HG03378 (cell line): ENCODE results near the gene PRDM12.

Experiments
- ATAC-seq: cut with Tn5 transposase; IDR thresholded peaks from one replicate; pipeline ENCODE4 v1.9.1; 2021; ENCODE audit warnings: mild to moderate bottlenecking, moderate library complexity; ENCODE audit not compliant: unreplicated experiment

The PRDM12 gene

DNA sequence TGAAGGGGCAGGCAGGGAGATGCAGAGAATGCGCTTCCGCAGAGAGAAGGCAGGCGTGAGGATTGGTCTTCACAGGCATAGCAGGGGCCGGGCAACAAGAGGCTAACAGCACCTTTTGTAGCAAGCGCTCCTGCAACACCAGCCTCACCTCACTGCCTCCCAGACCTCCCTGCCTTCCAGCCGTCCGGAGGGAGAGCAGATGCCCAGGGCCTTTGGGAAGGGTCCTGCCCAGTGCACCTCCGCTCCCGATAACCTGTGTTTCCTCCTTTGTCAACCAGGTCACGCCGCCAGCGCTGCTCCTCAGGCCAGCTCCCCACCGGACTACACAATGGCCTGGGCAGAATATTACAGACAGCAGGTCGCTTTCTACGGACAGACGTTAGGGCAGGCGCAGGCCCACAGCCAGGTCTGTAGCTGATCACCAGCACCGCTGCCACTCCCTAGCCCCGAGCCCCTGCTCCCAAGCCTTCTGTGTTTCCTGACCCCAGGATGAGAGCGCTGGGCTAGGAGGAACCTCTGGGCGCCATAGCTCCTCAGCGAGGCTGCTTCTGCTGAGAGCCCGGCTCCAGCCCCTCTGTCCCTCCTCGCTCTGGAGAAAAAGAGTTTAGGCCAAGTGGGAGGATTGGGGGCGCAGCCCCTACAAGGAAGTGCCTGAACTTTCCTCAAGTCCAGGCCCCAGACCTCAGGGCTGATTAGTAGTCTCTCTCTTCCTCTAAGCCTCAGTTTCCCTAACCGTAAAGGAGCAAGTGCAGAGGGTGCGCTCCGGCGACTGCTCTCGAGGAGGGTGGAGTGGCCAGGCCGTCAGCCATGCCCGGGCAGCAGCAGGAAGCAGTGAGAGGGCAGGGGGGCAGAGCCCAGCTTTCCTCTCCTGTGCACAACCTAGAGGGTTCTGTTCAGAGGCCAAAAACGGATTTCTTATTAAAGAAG lies 28.4 kb upstream of the PRDM12 start:
- ATAC-seq, result no peak

- no peak for ATAC-seq
Measured at GRCh38 chr9:130636648-130637020, 27.8 kb upstream of the PRDM12 start.

DNA sequence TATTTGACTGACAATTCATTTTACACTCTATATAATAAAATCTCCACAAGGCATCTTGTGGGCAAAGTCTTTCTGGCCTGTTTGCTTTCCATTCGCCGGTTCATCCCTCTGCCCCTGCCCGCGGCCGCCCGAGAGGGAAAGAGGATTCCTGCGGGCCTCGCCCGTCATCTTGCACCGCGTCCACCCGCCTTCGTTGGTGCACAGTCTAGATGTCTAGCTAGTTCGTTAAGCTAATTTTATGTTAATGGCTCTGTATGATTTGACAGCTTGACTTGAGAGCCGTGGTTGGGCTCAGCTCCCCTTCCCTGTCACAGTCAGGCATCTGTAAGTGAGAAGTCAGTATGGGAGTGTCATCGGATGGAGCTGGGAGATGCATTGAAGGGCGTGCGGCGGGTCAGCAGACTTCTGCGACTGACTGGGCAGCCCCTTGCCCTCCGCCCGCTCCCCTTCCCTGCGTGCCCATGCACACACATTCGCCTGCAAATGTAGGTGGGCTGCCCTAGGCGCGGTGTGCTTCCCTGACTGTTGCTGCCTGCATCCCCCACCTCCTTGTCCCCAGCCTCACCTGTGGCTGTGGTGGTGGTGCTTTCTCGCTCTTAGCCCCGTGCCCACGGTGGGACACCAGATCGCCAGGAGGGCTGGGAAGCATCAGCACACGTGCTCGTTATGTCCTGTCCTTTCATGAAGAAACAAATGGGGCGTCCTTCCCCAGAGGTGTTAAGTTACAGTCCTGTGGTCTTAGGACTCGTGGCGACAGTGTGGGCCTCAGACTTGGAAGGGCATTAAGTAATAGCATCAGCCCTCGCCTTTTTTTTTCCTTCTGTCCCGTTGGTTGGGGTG lies 25.9 kb upstream of the PRDM12 start:
- ATAC-seq, result no peak

GRCh38 chr9:130639124-130639765 lies 25.1 kb upstream of the PRDM12 start:
- ATAC-seq, result no peak

- ATAC-seq, result no peak
Measured at GRCh38 chr9:130639866-130640555, 24.4 kb upstream of the PRDM12 start.

GRCh38 chr9:130640681-130641080 lies 23.7 kb upstream of the PRDM12 start:
- no peak for ATAC-seq

- ATAC-seq, result no peak
Measured at GRCh38 chr9:130642926-130643325, 21.5 kb upstream of the PRDM12 start.

DNA sequence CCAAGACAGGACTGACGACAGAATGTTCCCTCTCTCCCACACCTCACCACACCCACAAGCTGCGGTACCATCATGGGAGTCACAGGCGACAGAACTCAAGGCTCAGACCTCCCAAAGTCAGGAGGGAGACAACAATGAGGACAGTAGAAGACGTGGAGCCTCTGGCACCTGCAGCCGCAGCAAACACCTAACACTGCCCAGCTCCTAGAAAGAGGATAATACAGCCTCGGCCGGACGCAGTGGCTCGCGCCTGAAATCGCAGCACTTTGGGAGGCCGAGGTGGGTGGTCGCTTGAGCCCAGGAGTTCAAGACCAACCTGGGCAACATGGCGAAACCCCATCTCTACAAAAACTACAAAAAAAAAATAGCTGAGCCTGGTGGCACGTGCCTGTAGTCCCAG lies 13.2 kb upstream of the PRDM12 start:
- ATAC-seq, result no peak

DNA sequence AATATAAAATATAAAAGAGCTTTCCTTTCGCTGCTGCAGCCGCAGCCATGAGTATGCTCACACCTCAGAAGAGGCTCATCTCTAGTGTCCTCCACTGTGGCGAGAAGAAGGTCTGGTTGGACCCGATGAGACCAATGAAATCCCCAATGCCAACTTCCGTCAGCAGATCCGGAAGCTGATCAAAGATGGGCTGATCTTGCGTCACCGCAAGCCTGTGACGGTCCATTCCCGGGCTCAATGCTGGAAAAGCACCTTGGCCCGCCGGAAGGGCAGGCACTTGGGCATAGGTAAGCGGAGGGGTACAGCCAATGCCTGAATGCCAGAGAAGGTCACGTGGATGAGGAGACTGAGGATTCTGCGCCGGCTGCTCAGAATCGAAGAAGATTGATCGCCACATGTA lies 12.6 kb upstream of the PRDM12 start:
- ATAC-seq, result no peak

- no peak for ATAC-seq
Measured at GRCh38 chr9:130654879-130655278, 9.5 kb upstream of the PRDM12 start.

DNA sequence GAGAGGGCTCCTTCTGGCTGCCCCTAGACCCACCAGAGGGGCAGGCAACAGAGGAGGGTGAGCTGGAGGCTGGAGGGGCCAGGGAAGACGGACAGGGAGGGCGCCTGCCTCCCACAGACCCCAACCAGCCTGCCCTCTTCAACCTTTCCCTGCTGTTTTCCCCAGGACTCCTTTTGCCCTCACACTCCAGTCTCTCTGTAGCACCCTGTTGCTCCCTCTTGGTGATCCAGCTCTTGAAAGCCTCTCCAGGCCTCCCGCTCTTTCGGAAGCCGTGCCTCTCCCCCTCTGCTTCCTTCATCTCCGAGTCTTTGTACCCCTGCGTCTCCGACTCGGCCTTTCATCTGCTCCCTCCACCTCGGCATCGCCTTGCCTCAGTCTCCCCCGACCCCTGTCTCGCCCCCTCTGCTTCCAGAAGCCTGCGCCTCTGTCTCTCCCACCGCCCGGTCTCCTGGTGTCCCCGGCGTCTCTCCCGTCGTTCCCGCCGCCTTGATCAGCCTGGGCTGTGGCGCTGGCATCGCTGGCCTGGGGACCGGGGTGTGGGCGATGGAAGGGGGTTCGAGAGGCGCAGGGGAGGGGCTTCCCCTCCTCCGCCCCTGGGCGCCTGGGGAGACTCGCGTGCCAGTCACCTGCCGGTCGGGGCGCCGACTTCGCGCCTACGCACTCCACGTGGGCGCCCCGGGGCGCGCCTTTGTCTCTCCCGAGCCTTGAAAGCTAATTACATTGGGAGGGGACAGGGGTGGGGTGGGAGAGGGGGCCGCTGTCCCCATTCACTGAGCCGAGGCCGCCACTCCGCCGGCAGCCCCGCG lies 5.3 kb upstream of the PRDM12 start:
- no peak for ATAC-seq

GRCh38 chr9:130659699-130660248 lies 4.6 kb upstream of the PRDM12 start:
- no peak for ATAC-seq

DNA sequence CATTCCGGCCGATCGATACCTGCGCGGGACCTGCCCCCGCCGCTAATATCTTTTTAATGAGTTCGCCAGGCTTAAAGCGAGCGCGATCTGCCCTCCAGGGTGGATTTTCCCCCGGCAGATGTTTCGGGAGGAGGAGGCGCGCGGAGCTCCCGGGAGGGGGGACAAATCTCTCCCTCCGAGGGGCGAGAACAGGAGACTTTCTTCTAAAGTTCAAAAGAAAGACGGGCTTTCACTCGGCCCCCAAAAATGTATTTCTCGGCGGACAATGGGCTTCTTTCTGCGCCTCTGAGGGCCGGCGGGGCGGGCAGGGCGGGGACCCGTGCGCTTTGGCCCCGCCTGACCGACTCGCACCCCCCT lies 4.1 kb upstream of the PRDM12 start:
- ATAC-seq, result no peak

- ATAC-seq, result no peak
Measured at GRCh38 chr9:130660683-130661450, 3.5 kb upstream of the PRDM12 start.

- ATAC-seq, result no peak
Measured at GRCh38 chr9:130661451-130662098, 2.8 kb upstream of the PRDM12 start.

DNA sequence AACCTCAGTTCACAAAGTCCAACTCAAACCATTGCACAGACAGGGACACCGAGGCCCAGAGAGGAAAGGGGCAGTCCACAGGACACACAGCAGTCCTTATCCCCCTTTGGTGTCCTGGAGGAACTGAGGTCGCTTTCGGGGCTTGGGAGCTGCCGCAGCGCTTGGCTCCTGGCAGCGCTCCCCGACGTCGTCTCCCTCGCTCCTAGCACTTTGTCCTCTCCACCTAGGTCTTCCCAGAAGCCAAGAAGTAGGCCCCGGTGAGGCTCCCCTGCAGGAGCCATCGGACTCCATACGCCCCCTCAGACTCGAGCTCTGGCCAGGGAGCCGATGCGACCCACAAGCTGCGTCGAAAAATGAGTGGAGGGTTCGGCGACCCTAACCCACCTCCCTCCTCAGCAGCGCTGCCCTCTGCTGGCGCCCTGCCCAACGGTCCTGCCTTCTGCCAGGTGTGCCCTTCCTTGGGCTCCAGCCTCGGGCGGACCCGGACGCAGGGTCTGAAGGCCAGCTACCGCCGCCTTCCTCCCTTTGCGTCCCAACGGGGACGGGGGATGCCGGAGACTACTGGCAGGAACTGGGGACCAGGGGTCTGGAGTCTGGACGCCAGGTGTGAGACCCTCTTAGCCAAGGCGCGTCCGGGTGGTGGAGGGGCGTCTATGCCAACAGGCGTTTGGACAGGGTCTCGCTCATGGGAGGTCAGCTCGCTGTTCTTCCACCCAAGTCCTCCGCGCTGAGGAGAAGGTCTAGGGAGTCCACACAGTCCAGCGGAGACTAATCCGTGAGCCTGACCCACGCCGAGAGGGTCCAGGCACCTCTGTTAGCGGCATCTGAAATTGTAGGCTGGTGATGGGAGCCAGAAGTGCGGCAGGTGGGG lies 2.1 kb upstream of the PRDM12 start:
- no peak for ATAC-seq

DNA sequence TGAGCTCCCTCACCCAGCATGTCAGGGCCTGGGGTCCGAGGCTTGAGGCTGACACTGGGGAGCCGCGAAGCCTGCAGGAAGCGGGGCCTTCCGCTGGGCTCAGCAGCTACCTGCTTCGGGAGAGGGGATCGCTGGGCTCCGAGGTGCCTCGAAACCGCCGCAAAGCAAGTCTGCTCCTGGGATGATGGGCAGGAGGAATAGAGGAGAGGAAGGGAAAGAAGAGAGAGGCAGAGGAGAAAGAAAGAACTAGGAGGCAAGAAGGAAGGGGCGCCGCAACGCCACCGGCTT lies 1.5 kb upstream of the PRDM12 start:
- no peak for ATAC-seq
